Activated CD4-positive, alpha-beta T cell treated with anti-CD3 and anti-CD28 coated beads for 1 hour (primary cell): Measurements from ENCODE around the gene DYRK2.

Experiments used
- DNase-seq: peaks from one replicate; pipeline ENCODE4 v3.0.0-alpha.2; 2020

Gene DYRK2

DNA sequence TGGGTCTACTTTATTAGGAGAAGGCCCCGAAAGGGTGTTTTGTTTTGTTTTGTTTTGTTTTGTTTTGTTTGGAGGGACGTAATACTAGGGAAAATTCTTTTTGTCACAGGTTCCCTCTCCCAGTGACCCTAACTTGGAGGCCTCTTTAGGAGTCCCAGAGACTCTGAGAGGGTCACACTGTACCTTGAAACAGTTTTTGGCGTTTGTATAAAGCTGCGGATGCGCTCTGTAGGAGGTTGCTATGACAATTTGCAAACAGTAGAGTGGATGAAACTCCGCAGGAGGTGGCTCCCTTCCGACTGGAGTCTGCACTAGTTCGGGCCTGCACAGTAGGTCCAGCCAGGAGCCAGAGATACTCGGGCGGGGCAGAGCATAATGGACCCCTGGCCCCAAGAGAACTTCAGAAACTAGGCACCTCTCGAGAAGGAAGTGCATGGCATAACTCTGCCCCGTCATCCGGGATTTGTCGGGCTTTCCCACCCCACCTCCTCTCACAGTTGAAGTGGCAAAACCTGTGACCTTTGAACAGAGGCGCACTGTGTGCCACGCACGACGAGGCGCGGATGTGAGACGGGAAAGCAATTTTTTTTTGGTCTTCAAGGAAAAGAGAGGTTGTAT is 1.3 kb upstream of the DYRK2 start:
- no peak for DNase-seq

- DNase-seq: no peak
Observed at GRCh38 chr12:67647799-67648520, 585 bp upstream of the DYRK2 start.

DNA sequence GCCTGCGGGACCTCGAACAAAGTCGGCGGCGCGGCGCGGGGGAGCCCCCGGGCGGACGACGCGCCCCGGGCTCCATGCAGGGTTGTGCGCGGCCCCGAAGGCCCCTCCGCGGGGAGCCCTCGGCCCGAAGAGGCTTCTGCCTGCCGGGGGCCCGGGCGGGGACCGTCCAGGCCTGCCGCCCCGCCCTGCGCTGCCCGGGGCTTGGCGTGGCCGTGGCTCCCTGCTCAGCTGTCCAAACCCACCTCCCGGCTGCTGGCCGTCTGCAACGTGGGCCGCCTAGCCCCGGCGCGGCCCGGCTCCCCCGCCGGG is 670 bp downstream of the DYRK2 start:
- no peak for DNase-seq

DNA sequence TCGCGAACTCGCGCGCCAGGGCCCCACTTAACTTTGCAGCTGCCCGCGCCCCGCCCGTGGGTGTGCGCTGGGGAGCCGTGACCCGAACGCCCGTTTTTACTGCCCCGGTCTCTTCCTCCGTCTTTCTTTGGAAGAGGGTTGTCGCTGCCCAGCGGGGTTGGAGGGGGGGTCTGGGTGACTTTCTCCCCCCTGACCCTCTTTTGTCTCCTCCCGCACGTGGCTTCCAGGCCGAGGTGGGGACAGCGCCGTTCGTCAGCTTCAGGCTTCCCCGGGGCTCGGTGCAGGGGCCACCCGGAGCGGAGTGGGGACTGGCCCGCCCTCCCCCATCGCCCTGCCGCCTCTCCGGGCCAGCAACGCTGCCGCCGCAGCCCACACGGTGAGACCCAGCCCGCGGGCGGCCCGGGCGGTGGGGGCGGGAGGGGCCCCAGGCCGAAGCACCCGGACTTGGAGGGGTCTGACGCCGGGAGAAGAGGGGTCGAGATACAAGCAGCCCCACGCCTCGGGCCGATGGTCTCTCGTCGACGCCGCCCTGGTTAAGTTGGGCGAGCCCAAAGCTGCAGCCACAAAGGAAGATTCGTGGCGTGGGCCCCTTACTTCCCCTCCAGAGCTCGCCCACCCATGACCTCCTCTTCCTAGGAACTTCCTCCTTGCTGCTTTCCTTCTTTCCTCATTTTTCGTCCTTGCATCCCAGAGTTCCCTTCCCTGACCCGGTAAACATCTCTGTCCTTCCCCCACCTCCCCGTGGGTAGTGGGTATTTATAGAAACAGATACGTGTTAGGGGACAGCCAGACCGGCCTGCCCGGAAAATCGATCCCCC is 1.2 kb downstream of the DYRK2 start:
- DNase-seq: no peak

- no peak for DNase-seq
Observed at GRCh38 chr12:67650388-67651131, 2.0 kb downstream of the DYRK2 start.

DNA sequence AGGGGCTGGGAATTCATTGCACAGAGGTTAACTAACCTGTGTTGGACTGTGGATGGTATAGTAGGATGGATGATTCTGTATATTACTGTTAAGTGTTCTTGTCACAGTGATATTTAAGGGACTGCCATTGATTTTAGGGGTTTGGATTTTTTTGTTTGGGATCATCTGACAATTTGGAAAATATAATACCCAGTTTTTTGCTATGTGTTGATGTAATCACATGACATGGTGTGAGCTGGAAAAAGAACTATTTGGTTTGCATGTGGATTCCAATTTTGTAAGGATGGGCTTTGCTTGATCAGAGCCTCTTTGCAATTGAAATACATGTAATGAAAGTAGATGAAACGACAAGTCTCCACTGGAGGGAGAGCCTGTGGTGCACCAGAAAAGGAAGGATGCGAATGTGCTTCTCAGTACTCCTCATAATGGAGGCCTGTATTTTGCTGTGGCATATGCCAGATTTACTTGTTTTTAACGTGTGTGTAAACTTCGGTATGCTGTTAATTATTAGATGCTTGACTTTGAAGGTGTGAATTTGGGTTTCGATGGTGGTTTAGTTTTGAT is 2.7 kb downstream of the DYRK2 start:
- no peak for DNase-seq

- no peak for DNase-seq
Observed at GRCh38 chr12:67655829-67656228, 7.3 kb downstream of the DYRK2 start.

DNA sequence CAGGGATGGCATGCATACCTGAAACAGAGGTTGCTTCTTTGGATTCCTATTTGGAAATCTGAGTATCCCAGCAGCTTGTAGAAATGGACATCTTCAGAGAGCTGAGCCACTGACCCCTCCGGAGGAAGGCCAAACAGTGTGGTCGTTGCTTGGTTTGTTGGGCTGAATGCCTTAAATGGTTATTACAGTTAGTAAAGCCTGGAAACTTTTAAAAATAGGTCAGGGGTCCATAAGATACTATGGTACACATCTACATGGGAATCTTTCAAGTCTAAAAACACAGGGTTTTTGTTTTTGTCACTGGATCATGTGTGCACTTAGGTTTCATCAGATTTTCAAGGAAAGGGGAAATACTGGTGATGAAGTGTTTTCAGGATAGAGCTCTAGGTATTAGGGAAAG is 7.7 kb downstream of the DYRK2 start:
- DNase-seq: no peak

GRCh38 chr12:67658486-67658885 is 9.9 kb downstream of the DYRK2 start:
- no peak for DNase-seq

GRCh38 chr12:67659292-67659691 is 10.7 kb downstream of the DYRK2 start:
- DNase-seq: no peak

DNA sequence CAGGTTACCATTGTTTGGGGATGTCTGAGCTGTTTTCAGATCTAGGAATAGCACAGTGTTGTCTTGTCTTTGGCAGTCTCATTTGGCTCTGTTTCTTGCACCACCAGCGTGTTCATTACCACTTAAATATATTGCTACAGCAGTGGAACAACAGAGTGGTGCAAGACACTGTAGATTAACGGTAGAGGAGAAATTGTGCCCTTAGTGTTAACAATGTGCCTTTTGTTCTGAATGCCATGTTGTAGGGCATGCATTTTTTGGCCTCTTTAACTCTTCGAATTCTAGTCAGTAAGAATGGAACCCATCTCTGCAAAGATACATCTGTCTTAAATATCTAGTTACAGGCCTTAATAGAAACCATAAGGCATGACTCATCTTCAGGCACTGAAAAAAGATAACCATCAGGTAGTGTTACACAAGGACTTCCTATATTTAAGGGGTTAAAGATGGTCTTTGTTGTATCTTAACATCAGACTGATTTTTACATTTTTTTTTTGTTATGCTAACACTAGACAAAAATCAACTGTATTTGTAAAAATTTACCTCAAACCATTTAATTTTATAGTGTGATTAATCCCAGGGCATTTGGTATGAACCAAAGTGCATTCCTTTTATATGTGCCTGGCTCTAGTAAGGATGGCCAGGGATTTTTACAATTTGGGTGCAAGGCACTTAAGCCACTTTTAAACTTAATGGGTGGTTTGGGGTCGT is 12.9 kb downstream of the DYRK2 start:
- DNase-seq: no peak

DNA sequence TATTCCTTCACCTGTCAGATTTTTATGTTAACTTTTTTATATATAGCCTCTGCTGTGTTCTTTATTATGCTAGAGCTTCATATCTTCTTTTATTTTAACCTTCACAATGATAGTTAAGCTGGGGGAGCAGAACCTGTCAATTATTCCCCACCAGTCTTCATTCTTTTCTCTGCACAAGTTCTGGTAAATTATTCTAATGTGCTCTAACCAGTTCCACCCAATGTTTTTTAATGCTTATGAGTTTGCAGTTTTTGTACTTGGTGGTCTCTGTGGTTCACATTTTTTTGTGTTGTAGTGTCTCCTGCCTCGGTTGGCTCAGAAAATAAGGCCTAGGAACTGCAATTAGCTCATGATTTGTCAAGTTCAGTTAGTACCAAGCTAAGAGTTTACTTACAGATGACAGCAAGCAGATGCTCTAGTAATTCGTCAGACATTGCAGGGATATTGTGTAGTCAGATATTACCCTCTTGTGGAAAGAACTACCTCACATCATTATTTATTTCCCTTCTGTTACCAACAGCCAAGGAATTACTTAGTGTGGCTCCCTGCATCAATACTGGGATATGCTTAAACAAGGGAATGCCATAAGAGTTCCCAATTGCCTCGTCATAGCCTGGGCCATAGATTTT is 14.5 kb downstream of the DYRK2 start:
- no peak for DNase-seq

GRCh38 chr12:67664171-67664570 is 15.6 kb downstream of the DYRK2 start:
- no peak for DNase-seq

GRCh38 chr12:67665679-67666078 is 17.1 kb downstream of the DYRK2 start:
- DNase-seq: no peak

- no peak for DNase-seq
Observed at GRCh38 chr12:67666605-67667004, 18.1 kb downstream of the DYRK2 start.

- DNase-seq: no peak
Observed at GRCh38 chr12:67667276-67668073, 18.9 kb downstream of the DYRK2 start.

DNA sequence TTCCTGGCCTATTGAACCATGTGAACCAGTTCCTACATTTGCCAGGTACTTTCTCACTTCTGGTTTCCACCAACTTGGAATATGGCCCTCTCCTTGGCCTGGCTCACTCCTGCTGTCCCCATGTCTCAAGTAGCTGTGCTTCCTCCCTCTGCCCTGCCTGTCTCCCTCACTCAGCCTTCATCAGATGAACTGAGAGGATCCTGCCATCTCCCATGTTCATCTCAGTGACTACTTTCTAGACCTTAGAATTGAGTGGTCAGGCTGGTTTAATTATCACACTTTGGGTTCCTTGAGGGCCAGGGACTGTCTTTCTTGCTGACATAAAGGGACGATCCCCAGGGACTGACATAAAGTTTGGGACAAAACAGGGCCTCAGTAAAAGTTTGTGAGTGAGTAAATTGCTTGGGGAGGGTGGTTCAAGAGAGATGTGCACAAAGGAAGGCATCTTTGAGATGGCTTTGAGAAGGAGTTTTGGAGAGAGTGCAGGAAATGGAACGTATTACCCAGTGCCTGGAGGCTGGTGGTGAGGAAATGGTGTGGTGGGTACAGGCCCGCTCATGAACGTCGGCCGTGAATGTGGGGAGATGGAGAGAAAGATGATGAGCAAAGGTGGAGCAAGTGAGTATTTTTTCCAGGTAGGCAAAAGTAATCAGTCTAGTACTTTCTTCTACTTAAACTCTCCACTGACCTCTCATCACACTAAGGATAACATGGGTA is 20.8 kb downstream of the DYRK2 start:
- no peak for DNase-seq

DNA sequence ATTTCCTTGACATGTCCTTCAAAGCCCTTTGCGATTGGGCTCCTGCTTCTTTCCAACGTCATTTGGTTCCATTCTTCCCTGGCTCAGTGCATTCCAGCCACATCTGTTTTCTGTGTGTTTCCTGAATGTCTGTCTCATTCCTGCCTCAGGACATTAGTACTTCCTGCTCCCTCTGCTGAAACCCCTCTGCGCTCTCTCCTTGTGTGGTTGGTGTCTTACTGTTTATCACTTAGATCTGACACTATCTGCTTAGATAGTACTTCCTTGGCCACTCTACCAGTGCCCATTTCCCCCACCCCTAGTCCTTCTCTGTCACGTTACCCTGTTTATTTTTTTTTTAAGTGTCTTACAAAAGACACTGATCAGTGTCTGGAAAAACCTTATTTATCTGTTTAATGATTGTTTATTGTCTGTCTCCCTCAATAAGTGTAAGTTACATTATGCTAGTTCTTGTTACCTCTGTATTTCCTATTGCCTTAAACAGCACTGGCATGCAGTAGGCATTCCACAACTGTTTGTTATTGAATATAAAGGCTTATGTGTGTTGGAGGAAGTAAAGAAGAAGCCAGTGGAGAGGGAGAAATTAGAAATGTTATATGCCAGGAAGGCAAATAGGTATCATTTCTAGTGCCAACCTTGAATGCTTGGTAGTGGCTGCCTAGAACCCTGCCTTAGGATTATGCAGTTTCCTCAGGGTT is 21.5 kb downstream of the DYRK2 start:
- no peak for DNase-seq

GRCh38 chr12:67671419-67671818 is 22.9 kb downstream of the DYRK2 start:
- DNase-seq: no peak

GRCh38 chr12:67671892-67672291 is 23.3 kb downstream of the DYRK2 start:
- DNase-seq: no peak
